ENCODE data around the gene CCDC187.

CCDC187 gene

DNA sequence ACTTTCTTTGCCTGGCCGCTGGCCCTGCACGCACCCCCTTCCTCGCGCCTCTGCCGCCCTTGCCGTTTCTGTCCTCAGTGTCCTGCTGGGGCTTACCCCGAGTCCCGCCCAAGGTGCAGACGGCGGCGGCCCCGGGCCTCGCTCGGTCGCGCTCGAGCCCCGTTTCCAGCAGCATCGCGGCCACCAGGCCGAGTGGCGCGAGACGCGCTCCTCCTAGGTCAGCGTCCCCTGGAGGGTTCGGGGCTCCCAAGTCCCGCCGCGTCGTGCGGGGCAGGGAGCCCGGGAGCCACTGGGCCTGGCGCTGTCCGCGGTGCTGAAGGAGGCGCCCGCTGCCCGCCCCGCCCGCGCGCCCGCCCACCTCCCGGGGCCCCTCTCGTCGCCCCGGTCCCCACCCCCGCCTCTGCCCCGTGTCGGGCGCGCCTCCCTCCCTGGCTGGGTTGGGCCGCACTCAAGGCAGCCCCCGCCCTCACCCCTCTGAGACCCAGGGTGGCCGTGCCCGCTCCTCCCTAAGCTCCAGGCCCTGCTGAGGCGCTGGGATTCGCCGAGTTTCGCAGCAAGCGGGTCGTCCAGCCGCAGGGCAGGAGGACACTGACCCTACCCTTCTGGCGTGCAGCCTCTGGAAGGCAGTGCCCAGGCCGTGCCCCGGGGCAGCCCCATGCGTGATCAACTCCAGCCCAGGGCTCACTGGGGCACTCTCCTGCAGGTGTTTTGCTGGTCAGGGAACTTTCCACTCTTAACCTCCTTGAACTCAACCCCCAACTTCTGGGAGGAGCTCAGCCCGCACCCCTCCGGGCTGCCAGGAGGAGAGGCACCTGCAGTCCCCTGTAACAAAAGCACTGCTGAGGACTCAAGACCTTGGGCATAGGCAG lies 98.8 kb downstream of the CCDC187 start, which contains the start of gene LHX3:
Gene LHX3, minus strand, starts transcription at position 291 of the 869 bp plus-strand sequence. Its CDS starts 116 bp downstream, at position 175.
- DNase-seq (ENCODE audit: low spot score), result peak; percentile 97

DNA sequence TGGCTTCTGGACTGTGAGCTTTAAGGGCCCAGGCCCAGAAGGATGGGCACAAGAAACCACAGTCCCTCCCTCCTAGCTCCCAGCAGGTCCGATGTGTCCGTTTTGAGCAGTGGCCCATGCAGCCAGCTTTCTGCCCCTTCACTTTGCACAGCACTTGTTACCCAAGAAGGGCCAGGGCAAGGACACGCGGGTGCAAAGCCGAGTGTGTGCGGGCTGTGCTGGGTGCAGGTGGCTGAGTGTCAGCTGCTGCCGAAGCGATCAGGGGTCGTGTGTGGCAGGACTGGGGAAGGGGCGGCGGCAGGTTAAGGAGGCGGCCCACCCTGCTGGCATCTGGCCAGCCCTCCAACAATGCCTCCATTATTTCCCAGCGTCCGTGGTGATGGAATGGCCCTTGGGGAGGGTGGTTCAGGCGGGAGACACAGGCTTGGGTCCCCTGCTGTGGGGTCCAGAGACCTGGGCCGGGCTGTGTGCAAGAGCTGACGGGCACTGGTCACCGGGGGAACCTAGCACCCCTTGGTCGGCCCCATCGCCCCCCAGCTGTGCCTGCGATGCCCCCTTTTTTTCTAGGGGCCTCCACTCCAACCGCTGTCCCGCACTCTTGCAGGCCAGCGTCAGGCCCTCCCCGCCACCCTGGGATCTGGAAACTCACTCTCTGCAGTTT lies 99.6 kb downstream of the CCDC187 start:
- DNase-seq (ENCODE audit: low spot score), result no peak

DNA sequence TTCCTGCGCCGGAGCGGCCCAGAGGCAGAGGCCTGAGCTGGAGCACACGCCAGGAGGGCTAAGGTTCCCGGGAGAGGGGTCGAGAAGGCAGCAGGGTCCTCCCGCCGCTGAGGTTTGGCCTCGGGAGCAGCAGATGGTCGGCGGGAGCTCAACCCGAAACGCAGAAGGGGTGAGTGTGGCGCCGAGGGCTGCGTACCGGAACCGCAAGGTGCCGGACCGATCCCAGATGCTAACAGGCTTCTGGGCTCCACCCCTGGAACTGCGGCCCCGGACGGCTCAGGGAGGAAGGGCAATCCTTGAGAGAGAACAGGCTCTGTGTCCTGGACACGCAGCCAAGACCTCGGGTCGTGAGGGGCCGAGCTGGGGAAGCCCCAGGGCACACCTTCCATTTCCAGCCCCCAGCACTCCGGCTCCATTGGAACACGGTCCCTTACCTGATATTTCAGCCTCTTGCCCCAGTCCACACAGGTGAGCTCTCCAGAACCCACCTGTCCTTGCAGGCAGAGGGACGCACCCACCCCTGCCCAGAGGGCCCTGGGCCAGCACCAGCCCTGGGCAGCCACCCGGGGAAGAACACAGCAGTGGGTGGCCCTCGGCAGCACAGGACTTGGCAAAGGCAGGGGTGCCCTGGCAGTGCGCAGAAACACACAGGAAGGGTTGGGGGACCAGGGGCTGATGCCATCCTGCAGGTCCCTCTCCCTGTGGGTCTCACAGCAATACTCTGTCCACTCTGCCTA lies 100.3 kb downstream of the CCDC187 start:
- no peak for DNase-seq (ENCODE audit: low spot score)

DNA sequence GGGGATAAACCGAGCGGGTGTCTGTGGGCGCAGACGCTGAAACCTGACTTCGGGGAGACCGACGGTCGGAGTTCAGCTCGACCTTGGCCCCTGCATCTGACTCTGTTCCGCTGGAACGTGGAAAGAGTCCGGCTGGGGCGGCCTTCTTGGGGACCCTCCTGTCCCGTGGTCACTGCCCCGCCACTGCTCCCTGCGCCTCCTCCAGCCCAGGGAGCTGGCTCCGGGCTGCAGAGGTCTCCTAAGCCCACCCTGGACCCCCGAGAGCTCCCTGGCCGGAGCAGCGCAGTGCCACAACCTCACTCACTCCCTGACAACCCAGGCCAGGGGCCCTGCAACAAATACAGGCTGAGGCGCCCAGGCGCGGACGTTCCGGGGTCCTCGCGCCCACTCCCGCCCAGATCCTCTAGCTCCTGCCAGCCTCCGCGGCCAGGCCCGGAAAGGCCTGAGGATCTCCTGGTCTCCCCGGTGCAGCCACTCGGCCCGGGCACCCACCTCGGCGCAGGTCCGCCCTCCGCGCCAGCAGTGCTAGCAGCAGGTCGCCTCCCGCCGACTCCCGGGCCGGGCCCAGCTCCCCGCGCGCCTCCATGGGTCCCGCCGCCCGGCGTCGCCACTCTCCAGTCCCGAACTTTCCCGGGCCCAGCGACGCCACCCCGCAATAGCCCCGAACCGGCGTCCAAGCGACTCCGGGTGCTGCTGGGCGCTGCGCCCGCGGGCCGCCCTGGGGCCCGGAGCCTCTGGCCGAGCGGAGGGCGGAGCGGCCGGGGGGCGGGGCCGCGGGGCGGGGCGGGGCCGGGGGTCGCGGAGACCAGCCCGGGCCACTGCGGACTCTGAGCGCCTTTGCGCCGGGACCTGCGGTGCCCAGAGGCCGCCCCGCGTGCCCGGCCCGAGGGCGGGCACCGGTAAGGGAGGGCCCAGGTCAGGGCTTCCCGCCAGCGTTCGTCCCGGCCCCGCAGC lies 101.2 kb downstream of the CCDC187 start:
- peak; percentile 76 for DNase-seq (ENCODE audit: low spot score)

DNA sequence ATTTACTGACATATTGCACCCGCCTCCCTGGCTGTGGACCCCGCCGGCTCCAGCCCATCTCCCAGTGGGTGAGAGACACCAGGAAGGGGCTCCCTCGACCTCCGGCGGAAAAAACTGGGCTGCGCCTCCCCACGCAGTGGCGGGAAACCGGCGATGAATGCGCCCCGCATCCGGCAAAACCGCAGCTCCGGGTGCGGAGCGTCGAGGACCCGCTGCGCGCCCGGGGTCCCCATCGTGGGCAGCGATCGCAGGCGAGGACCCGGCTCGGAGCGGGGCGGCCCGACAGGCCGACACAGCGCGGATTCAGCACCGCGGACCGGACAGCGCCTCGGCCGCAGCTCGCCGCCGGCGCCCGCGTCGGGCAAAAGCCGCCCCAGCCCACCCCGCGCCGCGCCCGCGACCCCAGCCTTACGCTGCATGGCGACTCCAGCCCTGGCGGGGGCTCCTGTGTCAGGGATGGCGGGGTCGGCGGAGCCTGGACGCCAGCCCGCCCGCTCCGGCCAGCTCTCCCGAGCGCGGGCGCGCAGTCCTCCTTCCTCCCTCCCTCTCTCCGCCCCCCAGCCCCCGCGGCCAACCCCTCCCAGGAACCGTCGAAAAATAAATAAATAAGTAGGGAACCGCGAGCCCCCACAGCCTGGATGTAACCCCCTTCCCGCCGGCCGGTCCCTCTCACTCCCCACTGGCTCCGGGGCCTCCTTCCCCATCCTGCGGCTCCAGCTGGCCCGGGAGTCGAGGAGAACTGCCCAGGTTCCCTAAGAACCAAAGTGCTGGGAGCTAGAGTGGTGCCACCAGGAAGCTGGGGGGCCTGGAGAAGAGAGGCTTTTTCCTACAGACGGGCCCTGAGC lies 102.1 kb downstream of the CCDC187 start:
- DNase-seq (ENCODE audit: low spot score), result peak; percentile 92

DNA sequence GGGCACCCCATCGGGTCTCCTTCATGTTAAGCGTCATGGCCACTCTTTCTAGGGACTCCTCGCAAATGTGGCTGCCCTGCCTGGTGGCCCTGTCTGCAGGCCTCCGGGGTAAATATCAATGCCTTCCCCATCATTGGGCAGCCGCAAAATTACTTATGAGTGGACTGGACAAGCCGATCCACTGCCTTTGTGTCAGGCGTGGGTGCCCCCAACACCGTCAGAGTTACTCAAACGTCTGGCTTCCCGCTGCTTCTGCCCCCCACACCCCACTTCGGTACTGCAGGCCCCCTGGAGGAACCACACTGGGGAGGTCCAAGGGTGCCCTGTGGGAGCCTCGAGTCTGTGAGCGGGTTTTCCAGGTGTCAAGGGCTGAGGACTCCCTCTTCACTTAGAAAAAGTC lies 102.7 kb downstream of the CCDC187 start:
- DNase-seq (ENCODE audit: low spot score), result no peak

DNA sequence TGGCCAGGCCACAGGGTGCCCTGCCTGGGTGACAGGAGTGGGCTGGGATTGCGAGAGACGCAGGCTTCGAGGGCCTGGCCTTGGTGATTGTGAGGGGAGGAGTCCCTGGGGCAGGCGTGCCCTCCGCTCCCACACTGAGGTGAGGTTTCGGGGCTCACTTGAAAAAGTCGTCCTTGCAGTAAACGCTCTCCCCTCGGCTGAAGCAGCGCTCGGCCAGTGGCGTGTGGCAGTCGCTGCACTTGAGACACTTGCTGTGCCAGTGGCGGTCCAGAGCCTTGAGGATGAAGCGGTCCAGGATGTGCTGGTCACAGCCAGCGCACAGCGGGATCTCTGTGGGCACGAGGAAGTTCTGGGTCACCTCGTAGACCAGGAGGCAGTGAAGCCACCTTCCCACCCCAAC lies 103.5 kb downstream of the CCDC187 start:
- no peak for DNase-seq (ENCODE audit: low spot score)

All from iPS-NIHi11 (cell line).